Measurements from ENCODE around the gene MAPT.

DNA sequence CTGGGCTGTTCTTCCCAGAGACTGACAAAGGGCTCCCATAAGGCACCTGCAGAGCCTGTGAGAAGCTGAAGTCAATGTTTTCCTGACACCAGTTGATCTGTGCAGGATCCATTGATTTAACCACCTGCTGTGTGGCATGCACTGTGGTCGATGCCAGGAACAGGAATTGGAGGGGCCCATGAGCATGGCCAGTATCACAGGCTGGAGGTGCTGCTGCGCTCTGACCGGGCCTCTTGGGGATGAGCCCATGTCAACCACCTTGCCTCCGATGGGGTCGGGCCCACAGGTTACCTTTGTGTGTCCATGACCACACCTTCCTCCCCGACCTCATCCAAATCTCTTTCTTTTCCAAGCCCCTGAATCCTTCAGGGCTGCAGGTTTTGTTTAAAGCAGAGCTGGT, 86.5 kb downstream of the MAPT start:
- TF ChIP-seq CTCF (conservative IDR thresholded peaks at IDR 0.05; ENCODE audit: low read depth, low read length): no peak
- TF ChIP-seq EZH2 (IDR thresholded peaks at IDR 0.05; ENCODE audit: borderline replicate concordance, low read depth, low read length, poor library complexity, severe bottlenecking): no peak

Measured in A673 (cell line).